NCI-H1930 (cell line): ENCODE results near the gene UNC13D.
"Not testable (repeated sequence)": the region's sequence is repeated elsewhere in the genome, so short reads cannot be mapped to it uniquely, and the experiment has no call there.

Source experiments
- DNase-seq, 2 experiments: peaks; one replicate each; lab custom pipeline; 2025; lab: John Stamatoyannopoulos, UW

The UNC13D gene

GRCh38 chr17:75843577-75844529 is at the start of gene UNC13D:
UNC13D (minus strand) TSS chr17:75844404; CDS start chr17:75844337, 67 bp downstream.
- no peak for DNase-seq

- no peak for DNase-seq
These were observed 49.3 kb upstream of the UNC13D start for GRCh38 chr17:75893305-75894048.

- DNase-seq, result no peak
These were observed 48.5 kb upstream of the UNC13D start for GRCh38 chr17:75892556-75893224.

- DNase-seq, result no peak
These were observed 47.7 kb upstream of the UNC13D start for GRCh38 chr17:75891605-75892555.

GRCh38 chr17:75891022-75891604 is 46.9 kb upstream of the UNC13D start:
- no peak for DNase-seq

GRCh38 chr17:75889454-75889853 is 45.2 kb upstream of the UNC13D start:
- DNase-seq, result no peak

- no peak for DNase-seq
These were observed 44.3 kb upstream of the UNC13D start for GRCh38 chr17:75888484-75888883.

GRCh38 chr17:75885860-75886259 is 41.7 kb upstream of the UNC13D start:
- not testable (repeated sequence) for DNase-seq

- DNase-seq, result no peak
These were observed 41.2 kb upstream of the UNC13D start for GRCh38 chr17:75885431-75885830.

- DNase-seq, result no peak
These were observed 37.7 kb upstream of the UNC13D start for GRCh38 chr17:75881678-75882454.

- DNase-seq, result no peak
These were observed 36.1 kb upstream of the UNC13D start for GRCh38 chr17:75880266-75880665.

GRCh38 chr17:75878174-75878998 is 34.2 kb upstream of the UNC13D start, which contains the start of gene TRIM47:
TRIM47 (minus strand) TSS chr17:75878581; CDS start chr17:75878548, 33 bp downstream.
- peak in 1 of 2 experiments; percentile 21 for DNase-seq

GRCh38 chr17:75877752-75878173 is 33.6 kb upstream of the UNC13D start:
- DNase-seq, result peak; percentile 75 to 85

- no peak for DNase-seq
These were observed 32.9 kb upstream of the UNC13D start for GRCh38 chr17:75876938-75877751.

- no peak for DNase-seq
These were observed 32.2 kb upstream of the UNC13D start for GRCh38 chr17:75876190-75876937.

- no peak for DNase-seq
These were observed 31.7 kb upstream of the UNC13D start for GRCh38 chr17:75875940-75876189.

- no peak for DNase-seq
These were observed 31.2 kb upstream of the UNC13D start for GRCh38 chr17:75875182-75875939.
